Head of caudate nucleus (tissue), 42 donors: ENCODE data around the gene GPER1.

ENCODE experiments used
- DNase-seq, 42 donors: peaks; one replicate each; pipeline versions ENCODE4 v3.0.0 to v3.0.0-alpha.2; 2020 to 2021; ENCODE audit warnings: mixed read lengths in 7 of 42
- intact Hi-C: fragments of 100-400 bp; cut with DNase I; formaldehyde crosslinking; loops from one replicate; pipeline ENCODE4 v1.15.0; 2022

Gene GPER1

GRCh38 chr7:1081336-1081735 lies 6.6 kb upstream of the GPER1 start:
- DNase-seq = no peak
- intact Hi-C loops = no loop called here

- intact Hi-C loops = no loop called here
Observed at GRCh38 chr7:1081931-1082401, 5.9 kb upstream of the GPER1 start.

GRCh38 chr7:1083729-1084657 lies 3.9 kb upstream of the GPER1 start:
- intact Hi-C loops = no loop called here
- peak in 14 of 42 donors; percentile 32 to 69 (median 54) for DNase-seq

More at GRCh38 chr7:1081931-1082401, 5.9 kb upstream of the GPER1 start:
- DNase-seq = no peak

- intact Hi-C loops = no loop called here
- no peak for DNase-seq
Observed at GRCh38 chr7:1085266-1085665, 2.6 kb upstream of the GPER1 start.

- no peak for DNase-seq
- intact Hi-C loops = no loop called here
Observed at GRCh38 chr7:1085910-1086421, 1.9 kb upstream of the GPER1 start.

- intact Hi-C loops = no loop called here
- DNase-seq = peak in 41 of 42 donors; percentile 36 to 90 (median 68)
Observed at GRCh38 chr7:1086588-1087464, 1.1 kb upstream of the GPER1 start.

GRCh38 chr7:1087465-1087814 lies 473 bp upstream of the GPER1 start:
- intact Hi-C loops = no loop called here
- DNase-seq = no peak

GRCh38 chr7:1090236-1090635 lies 2.3 kb downstream of the GPER1 start:
- no peak for DNase-seq
- intact Hi-C loops = no loop called here

- DNase-seq = no peak
- intact Hi-C loops = no loop called here
Observed at GRCh38 chr7:1090686-1091643, 3.1 kb downstream of the GPER1 start.

GRCh38 chr7:1091644-1092027 lies 3.7 kb downstream of the GPER1 start:
- no peak for DNase-seq
- intact Hi-C loops = no loop called here

GRCh38 chr7:1092161-1092632 lies 4.3 kb downstream of the GPER1 start:
- DNase-seq = no peak
- intact Hi-C loops = no loop called here

- no peak for DNase-seq
- intact Hi-C loops = no loop called here
Observed at GRCh38 chr7:1092806-1093501, 5.0 kb downstream of the GPER1 start.

- DNase-seq = no peak
- intact Hi-C loops = no loop called here
Observed at GRCh38 chr7:1093502-1093843, 5.6 kb downstream of the GPER1 start.

- no peak for DNase-seq
- intact Hi-C loops = no loop called here
Observed at GRCh38 chr7:1093916-1094508, 6.1 kb downstream of the GPER1 start.

GRCh38 chr7:1094870-1095269 lies 7.0 kb downstream of the GPER1 start:
- no peak for DNase-seq

GRCh38 chr7:1095621-1096155 lies 7.8 kb downstream of the GPER1 start:
- DNase-seq = peak in 1 of 42 donors; percentile 40
- intact Hi-C loops = no loop called here

More at GRCh38 chr7:1094870-1095269, 7.0 kb downstream of the GPER1 start:
- intact Hi-C loops = no loop called here
